ENCODE data around the gene ANXA4. TPM values are rescaled to one million over a fixed set of nuclear protein-coding genes. Genes with fewer than 3 reads are reported as not detected.

ANXA4 gene
- total and polyA plus RNA-seq, 9 donors: 20.2 to 51.1 (median 30.3) TPM

GRCh38 chr2:69774984-69775982 lies 33.3 kb downstream of the ANXA4 start:
- H3K9me3 ChIP-seq (replicated peaks; ENCODE audit: control insufficient read depth, low read depth, low read length): peaks cover 9% of the 10 kb centered on the region
- H3K4me1 ChIP-seq (ENCODE audit: control insufficient read depth, insufficient read depth, low read length): peaks cover 8% of the 10 kb centered on the region
- H3K36me3 ChIP-seq (ENCODE audit: control insufficient read depth, insufficient read depth, low read length): no peaks in the 10 kb centered on the region
- H3K27me3 ChIP-seq (ENCODE audit: control insufficient read depth, insufficient read depth, low read length): no peaks in the 10 kb centered on the region
- WGBS (ENCODE audit: insufficient coverage): no CpG with 5 or more reads among the region's 7 CpGs
- no peak overlapping the region for H3K4me3 ChIP-seq (ENCODE audit: low read length)
- peak overlapping the region; percentile 3 for H3K27ac ChIP-seq (ENCODE audit: low read length)
- DNase-seq: no peak

- WGBS (ENCODE audit: insufficient coverage): 50% methylated on average over 1 of the region's 9 CpGs
- DNase-seq: no peak
- no peaks in the 10 kb centered on the region for H3K27me3 ChIP-seq (ENCODE audit: control insufficient read depth, insufficient read depth, low read length)
- no peaks in the 10 kb centered on the region for H3K36me3 ChIP-seq (ENCODE audit: control insufficient read depth, insufficient read depth, low read length)
- H3K4me3 ChIP-seq (ENCODE audit: low read length): no peak overlapping the region
- H3K27ac ChIP-seq (ENCODE audit: low read length): no peak overlapping the region
- peaks cover 9% of the 10 kb centered on the region for H3K9me3 ChIP-seq (replicated peaks; ENCODE audit: control insufficient read depth, low read depth, low read length)
- peaks cover 6% of the 10 kb centered on the region for H3K4me1 ChIP-seq (ENCODE audit: control insufficient read depth, insufficient read depth, low read length)
Observed at GRCh38 chr2:69776886-69777785, 35.2 kb downstream of the ANXA4 start.

- Histone ChIP-seq H3K9me3 (replicated peaks; ENCODE audit: control insufficient read depth, low read depth, low read length) (peaks cover 9% of the 10 kb centered on the region), H3K27ac (ENCODE audit: low read length) (no peak overlapping the region), H3K4me3 (ENCODE audit: low read length) (no peak overlapping the region), H3K36me3 (ENCODE audit: control insufficient read depth, insufficient read depth, low read length) (no peaks in the 10 kb centered on the region), H3K27me3 (ENCODE audit: control insufficient read depth, insufficient read depth, low read length) (no peaks in the 10 kb centered on the region), H3K4me1 (ENCODE audit: control insufficient read depth, insufficient read depth, low read length) (peaks cover 6% of the 10 kb centered on the region)
- 58% methylated on average over 2 of the region's 4 CpGs for WGBS (ENCODE audit: insufficient coverage)
- no peak for DNase-seq
Observed at GRCh38 chr2:69777786-69778105, 35.8 kb downstream of the ANXA4 start.

DNA sequence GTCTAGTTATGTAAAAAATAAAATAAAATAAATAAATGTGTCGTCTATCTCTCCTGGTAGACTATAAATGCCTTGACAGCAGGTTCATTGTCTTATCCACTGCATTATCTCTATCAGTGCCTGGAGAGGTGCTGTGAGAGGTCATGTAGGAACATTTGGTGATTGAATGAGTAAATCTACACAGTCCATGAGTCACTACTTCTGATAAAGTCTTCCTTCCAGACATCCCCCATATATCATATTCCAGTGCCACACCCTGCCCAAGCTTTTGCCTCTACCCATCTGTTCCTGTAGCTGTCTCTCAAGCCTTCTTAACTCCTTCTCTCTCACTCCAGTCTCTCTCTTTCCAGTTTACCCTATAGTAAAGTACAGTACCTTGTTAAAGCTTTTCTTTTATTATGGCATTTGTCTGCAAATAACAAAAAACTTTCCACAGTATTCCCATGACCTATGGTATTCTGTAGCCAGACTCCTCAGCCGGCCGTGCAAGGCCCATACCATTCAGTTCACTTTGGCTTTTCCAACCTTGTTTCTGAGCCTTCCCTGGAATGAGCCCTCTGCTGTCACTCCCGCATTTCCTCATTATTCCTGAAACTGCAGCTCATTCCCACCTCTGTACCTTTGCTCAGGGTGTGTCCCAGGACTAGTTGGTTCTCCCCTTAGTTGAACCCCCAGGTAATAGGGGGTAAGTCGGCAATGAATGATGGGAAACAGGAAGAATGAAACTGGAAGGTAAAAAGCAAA lies 37.5 kb downstream of the ANXA4 start:
- Histone ChIP-seq H3K27me3 (ENCODE audit: control insufficient read depth, insufficient read depth, low read length) (no peaks in the 10 kb centered on the region), H3K9me3 (replicated peaks; ENCODE audit: control insufficient read depth, low read depth, low read length) (peaks cover 9% of the 10 kb centered on the region), H3K27ac (ENCODE audit: low read length) (peak overlapping the region; percentile 40), H3K36me3 (ENCODE audit: control insufficient read depth, insufficient read depth, low read length) (no peaks in the 10 kb centered on the region), H3K4me1 (ENCODE audit: control insufficient read depth, insufficient read depth, low read length) (peaks cover 6% of the 10 kb centered on the region), H3K4me3 (ENCODE audit: low read length) (no peak overlapping the region)
- 89% methylated on average over 4 of the region's 5 CpGs for WGBS (ENCODE audit: insufficient coverage)
- DNase-seq: peak; percentile 36

DNA sequence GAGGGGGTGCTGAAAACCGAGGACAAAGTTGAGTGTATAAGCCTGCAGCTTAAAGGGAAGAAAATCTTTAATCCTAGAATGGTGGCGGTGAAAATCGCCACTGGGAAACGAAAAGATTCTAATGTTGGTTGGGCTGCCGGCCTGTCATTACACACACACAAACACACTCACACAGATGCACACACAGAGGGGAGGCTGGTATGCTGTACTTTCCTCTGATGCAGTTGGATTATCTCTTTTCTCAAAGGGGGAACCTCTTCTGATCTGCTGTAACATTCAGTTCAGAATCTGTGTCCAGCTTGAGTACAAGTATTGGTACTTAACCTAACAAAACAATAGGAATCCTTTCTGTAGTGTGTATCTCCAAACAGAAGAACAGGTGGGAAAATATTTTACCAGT lies 39.0 kb downstream of the ANXA4 start:
- no CpG with 5 or more reads among the region's 5 CpGs for WGBS (ENCODE audit: insufficient coverage)
- Histone ChIP-seq H3K4me3 (ENCODE audit: low read length) (no peak overlapping the region), H3K27ac (ENCODE audit: low read length) (no peak overlapping the region), H3K27me3 (ENCODE audit: control insufficient read depth, insufficient read depth, low read length) (no peaks in the 10 kb centered on the region), H3K36me3 (ENCODE audit: control insufficient read depth, insufficient read depth, low read length) (no peaks in the 10 kb centered on the region), H3K4me1 (ENCODE audit: control insufficient read depth, insufficient read depth, low read length) (peaks cover 6% of the 10 kb centered on the region), H3K9me3 (replicated peaks; ENCODE audit: control insufficient read depth, low read depth, low read length) (peaks cover 4% of the 10 kb centered on the region)
- DNase-seq: no peak

DNA sequence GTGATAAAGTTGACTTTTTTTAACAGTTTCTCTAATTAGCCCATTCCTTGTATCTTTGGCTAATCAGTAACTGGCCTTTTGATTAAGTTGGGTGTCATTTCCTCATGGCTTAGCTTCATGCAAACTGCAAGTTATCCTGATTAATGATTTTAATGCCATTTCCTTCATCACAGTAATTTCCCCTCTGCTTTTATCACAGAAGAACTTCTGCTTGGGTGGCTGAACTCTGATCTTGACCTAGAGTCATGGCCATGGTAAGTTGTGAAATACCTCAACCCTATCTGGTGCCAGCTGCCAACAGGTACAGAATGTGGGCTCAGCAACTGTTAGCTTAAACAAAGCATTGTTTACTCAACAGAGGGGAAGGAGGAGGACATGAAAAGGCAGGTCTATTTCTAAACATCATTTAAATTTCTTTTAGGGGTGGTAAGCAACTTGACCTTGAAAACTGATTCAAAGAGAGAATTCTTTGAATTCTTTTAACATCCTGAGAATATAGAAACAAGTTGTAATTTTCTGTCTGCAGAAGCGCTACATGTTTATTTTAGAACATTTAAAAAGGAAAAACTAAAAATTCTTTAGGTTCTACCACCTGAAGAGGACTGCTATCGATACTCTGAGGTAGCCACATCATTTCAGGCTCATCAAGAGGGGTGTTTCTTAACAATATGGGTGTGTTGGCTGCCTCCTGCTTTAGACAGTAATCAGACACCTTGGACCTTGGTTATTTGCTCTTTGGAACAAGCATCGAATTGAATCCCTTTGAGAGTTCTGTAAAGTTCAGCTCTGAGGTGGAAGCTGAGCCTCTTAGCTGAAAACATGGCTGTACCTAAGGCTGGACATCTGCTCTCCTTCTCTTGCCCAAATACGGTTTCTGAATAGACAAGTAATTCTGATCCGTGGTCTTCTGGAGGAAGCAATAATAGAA lies 39.7 kb downstream of the ANXA4 start:
- H3K27ac ChIP-seq (ENCODE audit: low read length): peak overlapping the region; percentile 52
- DNase-seq: peak; percentile 17
- no peak overlapping the region for H3K4me3 ChIP-seq (ENCODE audit: low read length)
- H3K4me1 ChIP-seq (ENCODE audit: control insufficient read depth, insufficient read depth, low read length): peaks cover 6% of the 10 kb centered on the region
- H3K36me3 ChIP-seq (ENCODE audit: control insufficient read depth, insufficient read depth, low read length): peaks cover 3% of the 10 kb centered on the region
- no peaks in the 10 kb centered on the region for H3K9me3 ChIP-seq (replicated peaks; ENCODE audit: control insufficient read depth, low read depth, low read length)
- no CpG with 5 or more reads among the region's 5 CpGs for WGBS (ENCODE audit: insufficient coverage)
- H3K27me3 ChIP-seq (ENCODE audit: control insufficient read depth, insufficient read depth, low read length): no peaks in the 10 kb centered on the region

DNA sequence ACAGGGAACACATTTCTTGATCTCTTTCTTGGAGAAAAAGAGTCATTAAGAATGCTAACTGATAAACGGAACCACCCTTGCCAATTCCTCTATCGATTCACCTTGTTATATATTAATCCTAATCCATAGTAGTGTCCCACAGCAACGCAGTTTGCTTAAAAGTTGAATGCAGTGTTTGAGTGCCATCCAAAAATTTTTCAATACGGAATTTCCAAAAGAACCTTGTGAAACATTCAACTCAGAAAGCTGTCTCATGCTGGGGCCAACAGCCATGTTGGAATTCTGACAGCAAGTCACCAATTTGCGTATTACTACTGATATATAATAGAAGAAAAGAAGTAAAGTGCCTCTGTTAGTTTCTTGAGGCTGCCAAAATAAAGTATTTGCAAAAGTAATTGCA lies 42.3 kb downstream of the ANXA4 start:
- H3K4me3 ChIP-seq (ENCODE audit: low read length): no peak overlapping the region
- H3K36me3 ChIP-seq (ENCODE audit: control insufficient read depth, insufficient read depth, low read length): peaks cover 14% of the 10 kb centered on the region
- no CpG with 5 or more reads among the region's 5 CpGs for WGBS (ENCODE audit: insufficient coverage)
- no peaks in the 10 kb centered on the region for H3K9me3 ChIP-seq (replicated peaks; ENCODE audit: control insufficient read depth, low read depth, low read length)
- no peaks in the 10 kb centered on the region for H3K27me3 ChIP-seq (ENCODE audit: control insufficient read depth, insufficient read depth, low read length)
- no peak overlapping the region for H3K27ac ChIP-seq (ENCODE audit: low read length)
- no peak for DNase-seq
- H3K4me1 ChIP-seq (ENCODE audit: control insufficient read depth, insufficient read depth, low read length): peaks cover 9% of the 10 kb centered on the region

DNA sequence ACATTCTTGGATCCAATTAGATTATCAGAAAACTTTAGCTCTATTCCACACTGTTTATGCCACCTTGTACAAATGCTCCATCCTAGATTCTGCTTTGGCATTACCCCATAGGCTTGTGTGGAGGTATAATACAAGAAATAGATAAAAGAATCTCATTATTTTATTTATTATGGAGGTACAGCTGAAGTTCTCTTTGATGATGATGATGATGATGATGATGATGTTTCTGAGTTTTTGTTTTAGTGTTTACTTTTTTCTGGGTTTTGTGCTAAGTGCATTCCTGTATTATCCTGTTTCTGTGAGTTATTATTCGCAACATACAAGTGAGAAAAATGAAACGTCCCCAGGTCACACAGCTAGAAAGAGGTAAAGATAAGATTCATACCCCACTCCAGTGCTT lies 43.4 kb downstream of the ANXA4 start:
- H3K36me3 ChIP-seq (ENCODE audit: control insufficient read depth, insufficient read depth, low read length): peaks cover 14% of the 10 kb centered on the region
- no peak overlapping the region for H3K27ac ChIP-seq (ENCODE audit: low read length)
- WGBS (ENCODE audit: insufficient coverage): no CpG with 5 or more reads among the region's 2 CpGs
- H3K4me1 ChIP-seq (ENCODE audit: control insufficient read depth, insufficient read depth, low read length): peaks cover 16% of the 10 kb centered on the region
- H3K9me3 ChIP-seq (replicated peaks; ENCODE audit: control insufficient read depth, low read depth, low read length): no peaks in the 10 kb centered on the region
- H3K4me3 ChIP-seq (ENCODE audit: low read length): no peak overlapping the region
- H3K27me3 ChIP-seq (ENCODE audit: control insufficient read depth, insufficient read depth, low read length): no peaks in the 10 kb centered on the region
- DNase-seq: no peak

- H3K27ac ChIP-seq (ENCODE audit: low read length): no peak overlapping the region
- peaks cover 14% of the 10 kb centered on the region for H3K36me3 ChIP-seq (ENCODE audit: control insufficient read depth, insufficient read depth, low read length)
- H3K4me1 ChIP-seq (ENCODE audit: control insufficient read depth, insufficient read depth, low read length): peaks cover 18% of the 10 kb centered on the region
- H3K9me3 ChIP-seq (replicated peaks; ENCODE audit: control insufficient read depth, low read depth, low read length): no peaks in the 10 kb centered on the region
- no peaks in the 10 kb centered on the region for H3K27me3 ChIP-seq (ENCODE audit: control insufficient read depth, insufficient read depth, low read length)
- H3K4me3 ChIP-seq (ENCODE audit: low read length): no peak overlapping the region
- 71% methylated on average over 1 of the region's 4 CpGs for WGBS (ENCODE audit: insufficient coverage)
- DNase-seq: no peak
Observed at GRCh38 chr2:69786052-69786560, 44.2 kb downstream of the ANXA4 start.
